Measurements from ENCODE around the gene TFAP2A.

TFAP2A gene

DNA sequence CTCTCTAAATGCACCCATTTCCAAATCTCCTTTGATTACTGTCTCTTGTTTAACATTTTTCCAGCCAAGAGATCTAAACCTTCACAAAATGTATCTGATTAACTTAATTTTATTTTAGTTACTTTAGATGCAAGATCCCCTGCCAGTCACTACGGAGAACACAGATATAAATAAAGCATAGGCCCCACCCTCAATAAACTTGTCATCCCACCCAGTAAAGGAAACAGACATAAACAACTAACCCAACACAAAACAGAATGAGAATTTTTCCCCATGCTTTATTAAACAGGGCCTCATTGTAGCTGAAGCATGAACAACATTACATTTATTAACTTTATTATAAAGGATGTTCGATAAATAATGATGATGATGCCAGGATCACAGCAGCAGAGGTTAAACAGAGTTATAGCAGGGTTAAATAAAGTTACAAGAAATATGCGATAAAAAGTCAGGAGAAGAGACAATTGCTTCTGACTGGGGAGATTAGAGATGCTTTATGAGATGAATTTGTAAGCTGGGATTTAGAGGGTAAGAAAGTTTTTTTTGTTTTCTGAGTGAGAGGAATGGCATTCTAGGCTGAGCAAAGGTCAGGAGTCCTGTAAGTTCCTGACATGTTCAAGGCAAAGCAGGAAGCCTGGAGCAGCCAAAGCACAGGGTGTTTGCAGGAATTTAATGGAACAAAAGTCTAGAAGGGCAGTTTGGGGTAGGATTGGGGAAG is 41.1 kb downstream of the TFAP2A start:
- no peak for DNase-seq
- H3K4me1 Mint-ChIP-seq = no peaks in the 10 kb centered on the region
- no peak overlapping the region for H3K4me3 Mint-ChIP-seq
- peaks cover 35% of the 10 kb centered on the region for H3K27me3 Mint-ChIP-seq
- ATAC-seq = no peak
- no peak overlapping the region for H3K27ac Mint-ChIP-seq
- no peaks in the 10 kb centered on the region for H3K9me3 Mint-ChIP-seq

DNA sequence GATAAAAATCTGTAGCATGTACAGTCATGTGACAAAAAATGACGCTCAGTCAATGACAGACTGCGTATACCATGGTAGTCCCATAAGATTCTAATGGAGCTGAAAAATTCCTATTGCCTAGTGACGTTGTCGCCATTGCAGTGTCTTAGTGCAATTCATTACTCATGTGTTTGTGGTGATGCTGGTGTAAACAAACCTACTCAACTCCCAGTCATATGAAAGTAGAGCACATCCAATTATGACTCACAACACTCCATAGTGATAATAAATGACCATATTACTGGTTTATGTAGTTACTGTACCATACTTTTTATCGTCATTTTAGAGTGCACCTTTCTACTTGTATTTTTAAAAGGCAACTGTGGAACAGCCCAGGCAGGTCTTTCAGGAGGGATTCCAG is 45.0 kb downstream of the TFAP2A start:
- no peaks in the 10 kb centered on the region for H3K4me1 Mint-ChIP-seq
- ATAC-seq (no peak), DNase-seq (no peak)
- peaks cover 12% of the 10 kb centered on the region for H3K27me3 Mint-ChIP-seq
- peaks cover 0 to under 1% of the 10 kb centered on the region in 2 donors for H3K9me3 Mint-ChIP-seq
- no peak overlapping the region for H3K4me3 Mint-ChIP-seq
- H3K27ac Mint-ChIP-seq = no peak overlapping the region

DNA sequence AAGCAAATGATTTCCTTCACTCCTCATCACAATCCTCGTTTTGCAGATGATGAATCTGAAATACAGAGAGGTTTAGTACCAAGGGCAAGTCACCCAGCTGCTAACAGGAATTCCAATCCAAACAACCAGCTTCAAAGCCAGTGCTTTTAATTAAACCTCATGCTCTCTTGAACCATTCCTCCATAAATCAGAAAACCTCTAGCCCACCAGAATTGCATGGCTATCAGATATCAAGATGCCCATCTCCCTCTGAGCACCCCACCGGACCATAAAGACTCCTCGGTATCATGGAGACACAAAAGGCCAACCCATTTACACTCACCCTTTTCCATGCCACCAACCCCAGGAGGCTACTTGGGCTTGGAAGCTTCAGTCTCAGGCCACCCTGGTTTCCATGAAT is 46.0 kb downstream of the TFAP2A start:
- Mint-ChIP-seq H3K9me3 (peaks cover 8 to 10% of the 10 kb centered on the region in 2 donors), H3K4me1 (no peaks in the 10 kb centered on the region), H3K27me3 (peaks cover 2% of the 10 kb centered on the region), H3K4me3 (no peak overlapping the region), H3K27ac (no peak overlapping the region)
- DNase-seq (no peak), ATAC-seq (no peak)

DNA sequence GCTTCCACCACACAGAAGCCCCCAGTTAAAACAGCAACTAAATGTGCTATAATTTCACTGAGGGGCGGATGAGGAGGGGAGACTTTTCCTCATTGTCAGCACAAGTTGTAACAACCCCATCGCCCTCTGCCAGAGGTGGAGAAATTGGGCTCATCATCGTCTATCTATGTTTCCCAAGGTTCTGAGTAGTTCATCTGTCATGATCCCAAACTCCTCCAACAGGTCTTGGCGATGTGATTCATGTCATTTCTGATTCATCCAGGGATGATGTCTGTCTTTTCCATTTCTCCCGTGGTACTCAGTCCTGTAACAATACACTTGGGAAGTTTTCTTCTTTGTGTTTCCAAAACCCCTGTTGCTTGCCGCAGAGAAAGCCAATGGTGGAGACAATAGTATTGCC is 51.0 kb downstream of the TFAP2A start:
- Mint-ChIP-seq H3K27me3 (peaks cover 8% of the 10 kb centered on the region), H3K9me3 (peaks cover 8 to 10% of the 10 kb centered on the region in 2 donors), H3K27ac (no peak overlapping the region), H3K4me1 (no peaks in the 10 kb centered on the region), H3K4me3 (no peak overlapping the region)
- DNase-seq (no peak), ATAC-seq (no peak)

DNA sequence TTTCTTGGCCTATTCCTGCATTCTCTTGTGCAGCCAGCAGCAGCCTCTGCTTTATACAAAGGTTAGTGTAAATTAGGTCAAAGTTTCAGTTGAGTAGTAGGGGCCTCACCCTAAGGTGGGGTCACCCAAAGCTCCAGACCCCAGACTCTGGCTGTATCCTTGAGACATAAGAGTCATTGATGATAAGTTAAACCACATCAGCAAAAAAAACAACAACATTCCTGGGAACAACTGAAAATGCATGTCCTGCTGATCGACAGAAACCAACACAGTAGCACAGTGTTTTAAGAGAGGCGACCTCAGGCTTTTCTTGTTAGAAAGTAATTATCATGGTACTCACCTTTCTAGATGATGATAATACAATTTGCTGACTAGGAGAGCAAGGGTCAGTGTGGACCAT is 52.6 kb downstream of the TFAP2A start:
- Mint-ChIP-seq H3K27ac (no peak overlapping the region), H3K4me1 (no peaks in the 10 kb centered on the region), H3K9me3 (peaks cover 8 to 10% of the 10 kb centered on the region in 2 donors), H3K27me3 (peaks cover 8% of the 10 kb centered on the region), H3K4me3 (no peak overlapping the region)
- DNase-seq (no peak), ATAC-seq (no peak)

DNA sequence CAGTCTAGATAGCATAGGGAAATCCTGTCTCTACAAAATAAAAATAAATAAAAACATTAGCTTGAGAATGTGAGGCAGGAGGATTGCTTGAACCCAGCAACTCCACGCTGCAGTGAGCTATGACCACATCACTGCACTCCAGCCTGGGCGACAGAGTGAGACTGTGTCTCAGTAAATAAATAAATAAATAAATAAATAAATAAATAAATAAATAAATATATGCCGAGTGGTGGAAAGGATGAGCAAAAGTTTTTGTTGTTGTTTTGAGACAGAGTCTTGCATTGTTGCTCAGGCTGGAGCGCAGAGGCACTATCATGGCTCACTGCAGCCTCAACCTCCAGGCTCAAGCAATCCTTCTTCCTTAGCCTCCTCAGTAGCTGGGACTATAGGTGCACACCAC is 53.4 kb downstream of the TFAP2A start:
- DNase-seq = no peak
- no peak overlapping the region for H3K27ac Mint-ChIP-seq
- peaks cover 8 to 10% of the 10 kb centered on the region in 2 donors for H3K9me3 Mint-ChIP-seq
- H3K4me3 Mint-ChIP-seq = no peak overlapping the region
- H3K27me3 Mint-ChIP-seq = peaks cover 8% of the 10 kb centered on the region
- H3K4me1 Mint-ChIP-seq = no peaks in the 10 kb centered on the region
- no peak for ATAC-seq

DNA sequence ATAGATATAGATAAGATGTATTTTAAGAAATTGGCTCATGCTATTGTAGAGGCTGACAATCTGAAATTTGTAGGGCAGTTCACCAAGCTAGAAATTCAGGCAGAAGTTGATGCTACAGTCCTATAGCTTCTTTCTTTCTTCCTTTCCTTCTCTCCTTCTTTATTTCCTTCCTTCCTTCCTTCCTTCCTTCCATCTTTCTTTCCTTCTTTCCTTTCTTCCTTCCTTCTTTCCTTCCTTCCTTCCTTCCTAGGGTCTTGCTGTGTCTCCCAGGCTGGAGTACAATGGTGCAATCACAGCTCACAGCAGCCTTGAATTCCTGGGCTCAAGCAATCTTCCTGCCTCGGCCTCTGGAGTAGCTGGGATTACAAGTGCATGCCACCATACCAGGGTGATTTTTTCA is 55.3 kb downstream of the TFAP2A start:
- H3K27ac Mint-ChIP-seq = no peak overlapping the region
- DNase-seq (no peak), ATAC-seq (no peak)

DNA sequence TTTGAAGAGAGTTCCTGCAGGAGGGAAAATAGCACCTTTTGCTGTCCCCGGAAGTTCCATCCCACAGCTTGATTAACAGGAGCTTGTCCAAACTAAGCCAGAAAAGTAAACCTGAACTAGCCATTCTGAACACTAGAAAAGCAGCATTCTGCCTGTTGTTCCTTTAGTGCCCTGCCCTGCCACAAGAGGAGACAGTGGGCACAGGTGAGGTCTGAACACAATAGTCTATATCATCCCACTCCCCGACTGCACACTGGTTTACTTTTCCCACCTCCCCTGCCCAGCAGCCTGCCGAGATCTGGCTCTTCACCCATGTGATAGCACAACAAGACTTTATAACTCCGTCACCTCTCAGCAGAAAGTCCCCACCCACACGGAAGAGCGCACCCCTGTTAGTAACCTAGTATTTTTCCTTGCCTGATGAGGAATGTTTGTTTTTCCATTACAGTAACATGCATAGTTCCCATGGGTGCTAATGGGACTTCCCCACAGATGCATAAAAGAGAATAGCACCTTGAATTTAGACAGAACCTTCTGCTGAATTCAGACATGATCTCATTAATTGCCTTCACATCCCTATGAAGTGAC is 59.7 kb downstream of the TFAP2A start:
- Mint-ChIP-seq H3K27me3 (peaks cover 10% of the 10 kb centered on the region), H3K4me1 (peaks cover 6% of the 10 kb centered on the region), H3K9me3 (peaks cover 0 to 7% of the 10 kb centered on the region in 2 donors), H3K27ac (no peak overlapping the region), H3K4me3 (no peak overlapping the region)
- no peak for DNase-seq
- no peak for ATAC-seq

More for the DNA sequence above, 55.3 kb downstream of the TFAP2A start:
- Mint-ChIP-seq H3K4me1 (peaks cover 6% of the 10 kb centered on the region), H3K9me3 (peaks cover 6 to 8% of the 10 kb centered on the region in 2 donors), H3K27me3 (peaks cover 19% of the 10 kb centered on the region), H3K4me3 (no peak overlapping the region)

DNA sequence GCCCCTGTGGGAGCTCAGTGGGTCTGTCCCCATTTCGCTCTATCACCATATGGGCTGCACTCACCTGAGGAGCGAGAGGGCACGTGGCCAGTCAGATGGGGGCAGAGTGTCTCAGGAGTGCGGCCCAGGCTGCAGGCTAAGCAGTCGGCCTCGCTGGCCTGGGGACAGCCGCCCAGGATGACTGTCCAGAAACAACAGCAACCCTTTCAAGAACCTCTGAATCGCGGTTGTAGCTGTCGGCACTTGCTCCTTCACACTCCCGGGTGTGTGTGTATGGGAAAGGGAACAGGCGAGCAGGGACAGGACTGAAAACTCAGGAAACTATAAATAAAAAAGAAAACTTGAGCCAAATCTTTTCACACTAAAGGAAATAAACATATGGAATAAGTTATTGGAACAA is 63.1 kb downstream of the TFAP2A start:
- no peak overlapping the region for H3K27ac Mint-ChIP-seq
- DNase-seq = no peak
- H3K27me3 Mint-ChIP-seq = peaks cover 10% of the 10 kb centered on the region
- peaks cover 6% of the 10 kb centered on the region for H3K4me1 Mint-ChIP-seq
- no peak overlapping the region for H3K4me3 Mint-ChIP-seq
- ATAC-seq = no peak
- peaks cover 9 to 12% of the 10 kb centered on the region in 2 donors for H3K9me3 Mint-ChIP-seq

DNA sequence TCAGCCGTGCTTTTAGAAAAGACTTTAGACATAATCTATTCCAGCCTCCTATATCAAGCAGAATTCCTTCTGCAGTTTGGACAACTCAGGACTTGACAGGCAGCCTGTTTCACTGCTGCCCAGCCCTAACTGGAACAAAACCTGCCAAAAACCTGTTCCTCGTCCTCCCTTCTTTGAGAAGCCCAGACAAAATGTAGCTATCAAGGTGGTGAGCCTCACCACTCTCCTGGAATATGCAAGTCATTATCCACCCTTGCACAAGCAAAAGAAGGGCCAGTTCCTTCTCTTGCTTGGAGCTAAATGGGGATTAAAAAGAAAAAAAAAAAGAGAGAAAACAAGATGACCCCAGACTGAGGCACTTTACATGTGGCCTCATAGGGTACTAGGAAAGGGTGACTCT is 64.2 kb downstream of the TFAP2A start:
- Mint-ChIP-seq H3K9me3 (peaks cover 9 to 12% of the 10 kb centered on the region in 2 donors), H3K27me3 (peaks cover 10% of the 10 kb centered on the region), H3K27ac (no peak overlapping the region), H3K4me1 (peaks cover 6% of the 10 kb centered on the region), H3K4me3 (no peak overlapping the region)
- ATAC-seq (no peak), DNase-seq (no peak)

DNA sequence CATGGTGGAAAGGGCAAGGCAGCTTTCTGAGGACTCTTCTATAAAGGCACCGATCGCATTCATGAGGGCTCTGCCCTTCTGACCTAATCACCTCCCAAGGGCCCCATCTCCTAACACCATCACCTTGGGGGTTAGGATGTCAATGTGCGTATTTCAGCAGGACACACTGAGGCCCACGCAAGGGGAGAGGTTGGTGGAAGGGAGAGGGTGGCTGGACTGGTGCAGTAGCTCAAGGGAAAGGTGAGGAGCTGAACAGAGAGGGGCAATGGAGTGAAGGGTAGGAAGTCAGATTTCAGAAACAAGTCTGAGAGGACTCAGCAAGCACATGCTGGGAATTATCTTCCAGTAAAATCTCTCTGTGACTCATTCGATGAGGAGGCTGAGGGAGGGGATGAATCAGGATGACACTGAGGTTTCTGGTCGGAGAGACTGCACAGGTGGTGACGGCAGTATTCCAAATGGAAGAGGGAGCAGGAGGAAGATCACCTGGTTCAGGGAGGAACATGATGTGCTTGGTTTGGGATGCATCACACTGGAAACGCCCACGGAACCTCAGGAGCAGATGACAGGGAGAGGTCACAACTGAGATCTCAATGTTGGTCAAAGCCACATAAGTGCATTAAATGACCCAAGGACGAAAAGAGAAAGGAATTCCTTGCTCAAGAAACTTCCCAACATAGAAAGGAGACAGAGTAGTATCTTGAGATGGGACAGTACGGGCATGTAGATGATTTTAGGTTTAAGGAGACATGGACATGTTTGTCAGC is 67.1 kb downstream of the TFAP2A start:
- H3K4me1 Mint-ChIP-seq = no peaks in the 10 kb centered on the region
- ATAC-seq = no peak
- H3K27me3 Mint-ChIP-seq = peaks cover 7% of the 10 kb centered on the region
- H3K4me3 Mint-ChIP-seq = no peak overlapping the region
- no peak for DNase-seq
- H3K9me3 Mint-ChIP-seq = peaks cover 9 to 12% of the 10 kb centered on the region in 2 donors
- H3K27ac Mint-ChIP-seq = no peak overlapping the region

Measured in stimulated activated naive CD8-positive, alpha-beta T cell treated with anti-CD3 and anti-CD28 coated beads, Interleukin-15, amount 100 ng/mL, for 72 hours (primary cell).